SK-N-SH (cell line): Measurements from ENCODE around the gene SCAMP5.

ENCODE experiments used
- CTCF ChIP-seq: fragments of 200-600 bp; sonication (generic); IDR thresholded peaks from 2 replicates; pipeline ENCODE4 v1.6.1; 2017; ENCODE audit warnings: antibody characterized with exemption, mild to moderate bottlenecking, moderate library complexity
- EP300 ChIP-seq, 2 experiments: IDR thresholded peaks; 2 replicates each; pipeline versions ENCODE4 v1.4.0 to v1.6.1; 2012; ENCODE audit warnings: borderline replicate concordance in 1 of 2, low read depth in 1 of 2, low read length in 1 of 2
- EZH2phosphoT487 ChIP-seq: fragments of 200-600 bp; sonication (generic); IDR thresholded peaks from 2 replicates; pipeline ENCODE4 v1.6.1; 2017; ENCODE audit warnings: low read depth, mixed run types, mild to moderate bottlenecking, antibody characterized with exemption, moderate library complexity, borderline replicate concordance
- FOSL2 ChIP-seq: IDR thresholded peaks from 2 replicates; pipeline ENCODE4 v1.4.0; 2012; ENCODE audit warnings: low read depth, mild to moderate bottlenecking, moderate library complexity, borderline replicate concordance
- FOXJ3 ChIP-seq: sonication (generic); formaldehyde crosslinking; IDR thresholded peaks from 2 replicates; pipeline ENCODE4 v1.5.1; 2020; ENCODE audit warnings: mild to moderate bottlenecking, missing genetic modification reagents
- NRF1 ChIP-seq: IDR thresholded peaks from 2 replicates; pipeline ENCODE4 v1.6.1; 2012; ENCODE audit warnings: low read depth, mild to moderate bottlenecking, low read length
- POLR2AphosphoS5 ChIP-seq: IDR thresholded peaks from 2 replicates; pipeline ENCODE4 v1.6.1; 2012; ENCODE audit warnings: low read depth, low read length
- RAD21 ChIP-seq: IDR thresholded peaks from 2 replicates; pipeline ENCODE4 v1.6.1; 2012; ENCODE audit warnings: mild to moderate bottlenecking, low read length
- RFX5 ChIP-seq: IDR thresholded peaks from 2 replicates; pipeline ENCODE4 v1.6.1; 2012; ENCODE audit warnings: mild to moderate bottlenecking, improper control_type of control experiment, low read length
- TAF1 ChIP-seq: IDR thresholded peaks from 2 replicates; pipeline ENCODE4 v1.6.1; 2012; ENCODE audit warnings: low read depth, mild to moderate bottlenecking, low read length, moderate library complexity, borderline replicate concordance
- TCF12 ChIP-seq: IDR thresholded peaks from 2 replicates; pipeline ENCODE4 v1.4.0; 2012
- TF ChIP-seq, protein P1 (sequence below): IDR thresholded peaks from 2 replicates; pipeline ENCODE4 v1.6.1; 2012; ENCODE audit warnings: mild to moderate bottlenecking, low read depth, low read length, moderate library complexity

DNA sequence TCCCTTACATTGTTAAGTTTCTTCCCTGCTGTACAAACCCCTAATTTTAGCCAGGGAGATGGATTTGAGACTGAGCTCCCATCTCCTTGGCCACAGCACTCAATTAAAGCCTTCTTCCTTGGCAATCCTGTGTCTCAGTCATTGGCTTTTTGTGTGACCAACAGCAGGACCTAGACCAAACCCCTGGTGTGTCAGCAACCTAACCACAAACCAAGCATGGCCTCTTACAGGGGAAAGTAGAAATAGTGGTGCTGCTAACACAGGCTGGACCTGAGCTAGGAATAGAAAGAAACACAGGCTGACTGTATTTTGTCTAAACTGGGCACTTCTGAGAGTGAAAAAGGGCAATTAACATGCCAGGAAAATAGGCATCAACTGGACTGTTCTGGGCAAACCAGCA lies 65.9 kb downstream of the SCAMP5 start:
- no peak for TF ChIP-seq TCF12
- TF ChIP-seq RFX5: no peak
- no peak for TF ChIP-seq FOSL2
- no peak for TF ChIP-seq TAF1
- no peak for TF ChIP-seq FOXJ3
- no peak for TF ChIP-seq CTCF
- TF ChIP-seq POLR2AphosphoS5: no peak
- TF ChIP-seq, protein P1, sequence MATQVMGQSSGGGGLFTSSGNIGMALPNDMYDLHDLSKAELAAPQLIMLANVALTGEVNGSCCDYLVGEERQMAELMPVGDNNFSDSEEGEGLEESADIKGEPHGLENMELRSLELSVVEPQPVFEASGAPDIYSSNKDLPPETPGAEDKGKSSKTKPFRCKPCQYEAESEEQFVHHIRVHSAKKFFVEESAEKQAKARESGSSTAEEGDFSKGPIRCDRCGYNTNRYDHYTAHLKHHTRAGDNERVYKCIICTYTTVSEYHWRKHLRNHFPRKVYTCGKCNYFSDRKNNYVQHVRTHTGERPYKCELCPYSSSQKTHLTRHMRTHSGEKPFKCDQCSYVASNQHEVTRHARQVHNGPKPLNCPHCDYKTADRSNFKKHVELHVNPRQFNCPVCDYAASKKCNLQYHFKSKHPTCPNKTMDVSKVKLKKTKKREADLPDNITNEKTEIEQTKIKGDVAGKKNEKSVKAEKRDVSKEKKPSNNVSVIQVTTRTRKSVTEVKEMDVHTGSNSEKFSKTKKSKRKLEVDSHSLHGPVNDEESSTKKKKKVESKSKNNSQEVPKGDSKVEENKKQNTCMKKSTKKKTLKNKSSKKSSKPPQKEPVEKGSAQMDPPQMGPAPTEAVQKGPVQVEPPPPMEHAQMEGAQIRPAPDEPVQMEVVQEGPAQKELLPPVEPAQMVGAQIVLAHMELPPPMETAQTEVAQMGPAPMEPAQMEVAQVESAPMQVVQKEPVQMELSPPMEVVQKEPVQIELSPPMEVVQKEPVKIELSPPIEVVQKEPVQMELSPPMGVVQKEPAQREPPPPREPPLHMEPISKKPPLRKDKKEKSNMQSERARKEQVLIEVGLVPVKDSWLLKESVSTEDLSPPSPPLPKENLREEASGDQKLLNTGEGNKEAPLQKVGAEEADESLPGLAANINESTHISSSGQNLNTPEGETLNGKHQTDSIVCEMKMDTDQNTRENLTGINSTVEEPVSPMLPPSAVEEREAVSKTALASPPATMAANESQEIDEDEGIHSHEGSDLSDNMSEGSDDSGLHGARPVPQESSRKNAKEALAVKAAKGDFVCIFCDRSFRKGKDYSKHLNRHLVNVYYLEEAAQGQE: no peak
- TF ChIP-seq RAD21: no peak
- no peak for TF ChIP-seq EP300 (IDR thresholded peaks at IDR 0.05; ENCODE audit: borderline replicate concordance in 1 of 2, low read depth in 1 of 2, low read length in 1 of 2)
- no peak for TF ChIP-seq NRF1
- TF ChIP-seq EZH2phosphoT487: no peak
